IMR-90 (cell line): ENCODE results near the gene MYO3B. TPM values are rescaled to one million over a fixed set of nuclear protein-coding genes. Genes with fewer than 3 reads are reported as not detected.

Experiments used
- ATAC-seq: fragments of 200-7000 bp; cut with Tn5 transposase; 2 replicates; pipeline ENCODE4 v1.9.1; 2020; ENCODE audit warnings: low read depth, mild to moderate bottlenecking, moderate library complexity
- BruUV-seq: library from RNA; stranded (reverse); fragments of 400-500 nt; replicated peaks from 2 replicates; lab custom pipeline; 2021; lab: Mats Ljungman, UMichigan
- CTCF ChIA-PET: fragments of 300-600 bp; formaldehyde crosslinking; extraction: SDS; loops from one replicate; lab custom pipeline; 2021; ENCODE audit warnings: antibody characterized with exemption; lab: Yijun Ruan, JAX
- POLR2A ChIA-PET: fragments of 300-600 bp; sonication (Branson Sonifier 250); formaldehyde crosslinking; loops from one replicate; lab custom pipeline; 2022; ENCODE audit warnings: antibody characterized with exemption; ENCODE audit not compliant: unreplicated experiment; lab: Charles Lee
- DNase-seq: peaks from one replicate; pipeline ENCODE4 v3.0.0; 2013
- H2AFZ ChIP-seq: replicated peaks from 2 replicates; pipeline ENCODE3; 2013; ENCODE audit warnings: low read length, mild to moderate bottlenecking; ENCODE audit not compliant: poor library complexity
- H2AK5ac ChIP-seq: 2 replicates; pipeline ENCODE4 v1.6.1; 2013; ENCODE audit warnings: low read depth, low read length, inconsistent platforms
- H2AK9ac ChIP-seq: replicated peaks from 2 replicates; pipeline ENCODE3; 2013; ENCODE audit warnings: mild to moderate bottlenecking, low read depth, low read length, moderate library complexity; ENCODE audit not compliant: poor library complexity
- H2BK120ac ChIP-seq: 2 replicates; pipeline ENCODE4 v1.6.1; 2013; ENCODE audit warnings: low read depth, low read length, inconsistent platforms
- H2BK15ac ChIP-seq: 3 replicates; pipeline ENCODE4 v1.6.1; 2013; ENCODE audit warnings: low read depth, low read length, inconsistent platforms
- H2BK20ac ChIP-seq: 2 replicates; pipeline ENCODE4 v1.6.1; 2013; ENCODE audit warnings: low read depth, mild to moderate bottlenecking, inconsistent platforms, low read length, moderate library complexity
- H2BK5ac ChIP-seq: 2 replicates; pipeline ENCODE4 v1.6.1; 2013; ENCODE audit warnings: mild to moderate bottlenecking, low read depth, low read length, inconsistent platforms; ENCODE audit not compliant: poor library complexity, severe bottlenecking
- H3K14ac ChIP-seq: replicated peaks from 2 replicates; pipeline ENCODE4 v1.6.1; 2013; ENCODE audit warnings: low read depth, low read length, inconsistent platforms
- H3K18ac ChIP-seq: 2 replicates; pipeline ENCODE4 v1.6.1; 2013; ENCODE audit warnings: low read depth, low read length, control low read depth
- H3K23ac ChIP-seq: 2 replicates; pipeline ENCODE4 v1.6.1; 2013; ENCODE audit warnings: low read depth, low read length, inconsistent platforms
- H3K27ac ChIP-seq: 2 replicates; pipeline ENCODE4 v1.5.1; 2013; ENCODE audit warnings: mild to moderate bottlenecking, control low read depth, low read length; ENCODE audit not compliant: insufficient read depth
- H3K27me3 ChIP-seq: 2 replicates; pipeline ENCODE4 v1.6.1; 2013; ENCODE audit warnings: low read length; ENCODE audit not compliant: control insufficient read depth, insufficient read depth
- H3K36me3 ChIP-seq: 2 replicates; pipeline ENCODE4 v1.6.1; 2013; ENCODE audit warnings: low read length, mixed read lengths; ENCODE audit not compliant: control insufficient read depth, insufficient read depth
- H3K4ac ChIP-seq: 2 replicates; pipeline ENCODE4 v1.6.1; 2013; ENCODE audit warnings: low read depth, low read length, inconsistent platforms
- H3K4me1 ChIP-seq: 2 replicates; pipeline ENCODE4 v1.6.1; 2013; ENCODE audit warnings: low read length, mixed read lengths; ENCODE audit not compliant: control insufficient read depth, insufficient read depth
- H3K4me2 ChIP-seq: 2 replicates; pipeline ENCODE4 v1.6.1; 2013; ENCODE audit warnings: low read depth, mild to moderate bottlenecking, control low read depth, low read length, moderate library complexity
- H3K4me3 ChIP-seq: 2 replicates; pipeline ENCODE4 v1.5.1; 2013; ENCODE audit warnings: low read depth, mild to moderate bottlenecking, control low read depth, low read length, moderate library complexity; ENCODE audit not compliant: insufficient read depth
- H3K56ac ChIP-seq: 2 replicates; pipeline ENCODE4 v1.6.1; 2013; ENCODE audit warnings: low read length, inconsistent platforms; ENCODE audit not compliant: insufficient read depth; ENCODE audit errors: extremely low read depth
- H3K79me1 ChIP-seq, 2 experiments: 2 replicates each; pipeline ENCODE4 v1.6.1; 2013; ENCODE audit warnings: low read length in 2 of 2, inconsistent platforms in 1 of 2, low read depth in 1 of 2
- H3K9ac ChIP-seq: 2 replicates; pipeline ENCODE4 v1.6.1; 2013; ENCODE audit warnings: low read depth, low read length, control low read depth
- H3K9me1 ChIP-seq: 2 replicates; pipeline ENCODE4 v1.6.1; 2013; ENCODE audit warnings: low read length, inconsistent platforms; ENCODE audit not compliant: insufficient read depth
- H3K9me3 ChIP-seq: 2 replicates; pipeline ENCODE4 v1.6.1; 2013; ENCODE audit warnings: low read length; ENCODE audit not compliant: control insufficient read depth, insufficient read depth
- H4K20me1 ChIP-seq: 2 replicates; pipeline ENCODE4 v1.6.1; 2013; ENCODE audit warnings: low read length, inconsistent platforms; ENCODE audit not compliant: insufficient read depth
- H4K5ac ChIP-seq: 2 replicates; pipeline ENCODE4 v1.6.1; 2013; ENCODE audit warnings: mild to moderate bottlenecking, low read depth, low read length, control low read depth
- H4K8ac ChIP-seq, 2 experiments: 2 replicates each; pipeline ENCODE4 v1.6.1; 2013; ENCODE audit warnings: low read depth in 2 of 2, low read length in 2 of 2, control low read depth in 1 of 2, inconsistent platforms in 1 of 2
- H4K91ac ChIP-seq: 2 replicates; pipeline ENCODE4 v1.6.1; 2013; ENCODE audit warnings: low read depth, low read length, inconsistent platforms; ENCODE audit not compliant: insufficient read depth
- BHLHE40 ChIP-seq: fragments of 150-350 bp; IDR thresholded peaks from 2 replicates; pipeline ENCODE4 v1.6.1; 2016; ENCODE audit warnings: mild to moderate bottlenecking, low read depth, low read length
- CHD1 ChIP-seq: IDR thresholded peaks from 2 replicates; pipeline ENCODE4 v1.6.1; 2012; ENCODE audit warnings: low read depth, low read length, improper control_type of control experiment
- FOS ChIP-seq: fragments of 150-350 bp; IDR thresholded peaks from 2 replicates; pipeline ENCODE4 v1.6.1; 2016; ENCODE audit warnings: low read depth, low read length
- MAZ ChIP-seq: IDR thresholded peaks from 2 replicates; pipeline ENCODE4 v1.6.1; 2012; ENCODE audit warnings: low read depth, mild to moderate bottlenecking, low read length, improper control_type of control experiment, moderate library complexity, borderline replicate concordance
- MXI1 ChIP-seq: IDR thresholded peaks from 2 replicates; pipeline ENCODE4 v1.6.1; 2012; ENCODE audit warnings: low read depth, mild to moderate bottlenecking, low read length, moderate library complexity, borderline replicate concordance
- POLR2A ChIP-seq: IDR thresholded peaks from 2 replicates; pipeline ENCODE4 v1.6.1; 2012; ENCODE audit warnings: mild to moderate bottlenecking, low read depth, low read length
- RAD21 ChIP-seq: IDR thresholded peaks from 2 replicates; pipeline ENCODE4 v1.6.1; 2012; ENCODE audit warnings: low read length, improper control_type of control experiment
- RFX5 ChIP-seq: IDR thresholded peaks from 2 replicates; pipeline ENCODE4 v1.8.0; 2012; ENCODE audit warnings: low read depth, mild to moderate bottlenecking, low read length, moderate library complexity
- USF2 ChIP-seq: fragments of 150-350 bp; IDR thresholded peaks from 2 replicates; pipeline ENCODE4 v1.6.1; 2017; ENCODE audit warnings: mild to moderate bottlenecking, antibody characterized with exemption, low read length, low read depth
- WGBS, 2 experiments: methylation state at CpG; one replicate each; pipeline versions ENCODE4 v1.1.5 to v1.1.7; 2013; ENCODE audit warnings: missing lambda C conversion rate in 2 of 2; ENCODE audit not compliant: insufficient read length in 1 of 2; ENCODE audit errors: extremely low coverage in 2 of 2; 5-methylcytosine and 5-hydroxymethylcytosine counted together
- dilution Hi-C: fragments of 300-500 bp; cut with HindIII; formaldehyde crosslinking; loops from one replicate; pipeline ENCODE4 v1.14.3; 2018; ENCODE audit warnings: low sequenced_read_pairs; ENCODE audit not compliant: unreplicated experiment
- in situ Hi-C: fragments of 300-500 bp; cut with MboI; formaldehyde crosslinking; loops from 3 replicates; pipeline ENCODE4 v1.14.3; 2019; ENCODE audit warnings: low sequenced_read_pairs, inconsistent platforms, mixed read lengths
- intact Hi-C: fragments of 100-400 bp; cut with micrococcal nuclease; formaldehyde crosslinking; loops from 2 replicates; pipeline ENCODE4 v1.10.0; 2022
- polyA plus RNA-seq, 3 experiments: library from polyadenylated mRNA; depleted of rRNA; stranded (reverse); fragments of >200 nt; gene quantifications; 2 replicates each; pipeline ENCODE4 v1.2.3, GENCODE V29; 2012; ENCODE audit warnings: low replicate concordance in 1 of 3
- total RNA-seq: library from RNA; depleted of rRNA; stranded (reverse); fragments of >200 nt; gene quantifications from 2 replicates; pipeline ENCODE4 v1.2.3, GENCODE V29; 2012
- TF ChIP-seq, protein P1 (sequence below): fragments of 150-350 bp; IDR thresholded peaks from 2 replicates; pipeline ENCODE4 v1.6.1; 2016; ENCODE audit warnings: low read depth, mild to moderate bottlenecking, low read length, moderate library complexity, borderline replicate concordance

MYO3B gene
- total and polyA plus RNA-seq, 2 of the 4 experiments (the other 2 are of a cell fraction): 0.02 TPM; not detected in 1

- Histone ChIP-seq H2AFZ (no peak overlapping the region), H3K4me1 (no peaks in the 10 kb centered on the region), H3K27ac (no peak overlapping the region), H3K4me2 (no peak overlapping the region), H3K56ac (no peak overlapping the region), H3K9me1 (no peaks in the 10 kb centered on the region), H2AK9ac (no peak overlapping the region), H3K9ac (no peak overlapping the region), H4K20me1 (no peaks in the 10 kb centered on the region), H3K18ac (no peak overlapping the region), H4K5ac (no peak overlapping the region), H3K14ac (no peak overlapping the region), H4K8ac (no peak overlapping the region), H3K4me3 (no peak overlapping the region), H3K4ac (no peak overlapping the region), H2AK5ac (no peak overlapping the region), H3K27me3 (no peaks in the 10 kb centered on the region; the same call in 1 of the 2 replicates), H2BK15ac (no peak overlapping the region), H4K91ac (no peak overlapping the region), H3K79me1 (no peaks in the 10 kb centered on the region), H2BK20ac (no peak overlapping the region), H2BK120ac (no peak overlapping the region), H3K23ac (no peak overlapping the region), H3K36me3 (no peaks in the 10 kb centered on the region), H2BK5ac (no peak overlapping the region), H3K9me3 (no peaks in the 10 kb centered on the region)
- POLR2A ChIA-PET: no interaction called here
- no peak for ATAC-seq
- WGBS, 2 experiments: 56% methylated on average over 1 of the region's 2 CpGs; no CpG with 5 or more reads in 1 of the 2 experiments
- no peak for DNase-seq
- no peak for TF ChIP-seq BHLHE40
- TF ChIP-seq RAD21: no peak
- no peak for TF ChIP-seq MXI1
- no peak for TF ChIP-seq USF2
- no peak for TF ChIP-seq RFX5
- no peak for TF ChIP-seq POLR2A
- TF ChIP-seq CHD1: no peak
- TF ChIP-seq, protein P1, sequence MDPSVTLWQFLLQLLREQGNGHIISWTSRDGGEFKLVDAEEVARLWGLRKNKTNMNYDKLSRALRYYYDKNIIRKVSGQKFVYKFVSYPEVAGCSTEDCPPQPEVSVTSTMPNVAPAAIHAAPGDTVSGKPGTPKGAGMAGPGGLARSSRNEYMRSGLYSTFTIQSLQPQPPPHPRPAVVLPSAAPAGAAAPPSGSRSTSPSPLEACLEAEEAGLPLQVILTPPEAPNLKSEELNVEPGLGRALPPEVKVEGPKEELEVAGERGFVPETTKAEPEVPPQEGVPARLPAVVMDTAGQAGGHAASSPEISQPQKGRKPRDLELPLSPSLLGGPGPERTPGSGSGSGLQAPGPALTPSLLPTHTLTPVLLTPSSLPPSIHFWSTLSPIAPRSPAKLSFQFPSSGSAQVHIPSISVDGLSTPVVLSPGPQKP: no peak
- TF ChIP-seq FOS: no peak
- no peak for TF ChIP-seq MAZ
- intact Hi-C loops (no loop called here), dilution Hi-C loops (no loop called here), in situ Hi-C loops (no loop called here)
- CTCF ChIA-PET: interaction anchor here (0.6 kb wide), 1 partner anchor 40 kb away, joined by 3 read pairs; no protein-coding TSS in a partner anchor
- no TSS peak for BruUV-seq
Observed at GRCh38 chr2:170354855-170355780, 177.2 kb downstream of the MYO3B start.
